Liver (tissue), 9 donors: Measurements from ENCODE around the gene TGIF2. TPM values are rescaled to one million over a fixed set of nuclear protein-coding genes. Genes with fewer than 3 reads are reported as not detected.

Experiments
- DNase-seq: peaks from one replicate; pipeline ENCODE4 v3.0.0-alpha.2; 2017; ENCODE audit warnings: low spot score
- H3K27ac ChIP-seq, 2 donors: one replicate each; pipeline ENCODE4 v1.7.0; 2013; ENCODE audit warnings: inconsistent platforms in 2 of 2, low read length in 2 of 2, control low read depth in 1 of 2, low read depth in 1 of 2, mild to moderate bottlenecking in 1 of 2
- H3K27me3 ChIP-seq, 4 donors: one replicate each; pipeline versions ENCODE4 v1.6.1 to v1.7.0; 2013; ENCODE audit warnings: low read length in 3 of 4, inconsistent platforms in 1 of 4, mild to moderate bottlenecking in 1 of 4, moderate library complexity in 1 of 4; ENCODE audit not compliant: control insufficient read depth in 4 of 4, insufficient read depth in 4 of 4
- H3K36me3 ChIP-seq, 4 donors: one replicate each; pipeline versions ENCODE4 v1.6.1 to v1.7.0; 2013; ENCODE audit warnings: low read length in 3 of 4, mild to moderate bottlenecking in 3 of 4, low read depth in 1 of 4, moderate library complexity in 1 of 4; ENCODE audit not compliant: control insufficient read depth in 4 of 4, insufficient read depth in 3 of 4
- H3K4me1 ChIP-seq, 4 donors: one replicate each; pipeline versions ENCODE4 v1.6.1 to v1.7.0; 2013; ENCODE audit warnings: low read length in 3 of 4, mild to moderate bottlenecking in 3 of 4, moderate library complexity in 1 of 4; ENCODE audit not compliant: control insufficient read depth in 4 of 4, insufficient read depth in 4 of 4
- H3K4me3 ChIP-seq, 3 donors: one replicate each; pipeline versions ENCODE4 v1.6.1 to v1.7.0; 2013; ENCODE audit warnings: low read length in 3 of 3, control low read depth in 1 of 3, low read depth in 1 of 3, mild to moderate bottlenecking in 1 of 3
- H3K9ac ChIP-seq, 2 donors: one replicate each; pipeline ENCODE4 v1.7.0; 2013; ENCODE audit warnings: low read length in 2 of 2, mild to moderate bottlenecking in 2 of 2, moderate library complexity in 2 of 2, control low read depth in 1 of 2, low read depth in 1 of 2
- H3K9me3 ChIP-seq, 4 donors: one replicate each; pipeline versions ENCODE4 v1.6.1 to v1.7.0; 2013; ENCODE audit warnings: low read length in 3 of 4; ENCODE audit not compliant: control insufficient read depth in 4 of 4
- ATF3 ChIP-seq: IDR thresholded peaks from 2 replicates; pipeline ENCODE4 v1.6.1; 2016; ENCODE audit warnings: antibody characterized with exemption
- EGR1 ChIP-seq, 2 donors: IDR thresholded peaks; 2 replicates each; pipeline ENCODE4 v1.6.1; 2016 to 2018; ENCODE audit warnings: antibody characterized with exemption in 2 of 2, low read depth in 2 of 2
- FOXA2 ChIP-seq: IDR thresholded peaks from 2 replicates; pipeline ENCODE4 v1.6.1; 2016; ENCODE audit warnings: antibody characterized with exemption
- GABPA ChIP-seq, 2 donors: IDR thresholded peaks in 1 of 2; conservative IDR thresholded peaks in 1 of 2; 2 replicates each; pipeline ENCODE4 v1.6.1; 2016; ENCODE audit warnings: antibody characterized with exemption in 2 of 2, mild to moderate bottlenecking in 1 of 2, moderate library complexity in 1 of 2
- HNF4A ChIP-seq, 2 donors: conservative IDR thresholded peaks; 2 replicates each; pipeline ENCODE4 v1.6.1; 2016; ENCODE audit warnings: antibody characterized with exemption in 2 of 2, mild to moderate bottlenecking in 2 of 2
- HNF4G ChIP-seq: IDR thresholded peaks from 2 replicates; pipeline ENCODE4 v1.6.1; 2016; ENCODE audit warnings: antibody characterized with exemption
- JUND ChIP-seq, 2 donors: IDR thresholded peaks; 2 replicates each; pipeline ENCODE4 v1.6.1; 2016; ENCODE audit warnings: antibody characterized with exemption in 2 of 2
- MAX ChIP-seq: IDR thresholded peaks from 2 replicates; pipeline ENCODE4 v1.6.1; 2016; ENCODE audit warnings: antibody characterized with exemption
- NR2F2 ChIP-seq: IDR thresholded peaks from 2 replicates; pipeline ENCODE4 v1.6.1; 2016; ENCODE audit warnings: antibody characterized with exemption
- REST ChIP-seq: IDR thresholded peaks from 2 replicates; pipeline ENCODE4 v1.6.1; 2016; ENCODE audit warnings: antibody characterized with exemption, mild to moderate bottlenecking
- RXRA ChIP-seq, 2 donors: IDR thresholded peaks; 2 replicates each; pipeline ENCODE4 v1.6.1; 2017 to 2018; ENCODE audit warnings: antibody characterized with exemption in 2 of 2, mild to moderate bottlenecking in 1 of 2
- TAF1 ChIP-seq: conservative IDR thresholded peaks from 2 replicates; pipeline ENCODE4 v1.6.1; 2016; ENCODE audit warnings: antibody characterized with exemption, mild to moderate bottlenecking
- ZBTB33 ChIP-seq: IDR thresholded peaks from 2 replicates; pipeline ENCODE4 v1.6.1; 2016; ENCODE audit warnings: antibody characterized with exemption
- WGBS: extraction: QIAGEN DNeasy Blood & Tissue Kit; methylation state at CpG from one replicate; pipeline ENCODE4 v1.1.7; 2013; 5-methylcytosine and 5-hydroxymethylcytosine counted together
- polyA plus RNA-seq, 2 donors: library from polyadenylated mRNA; stranded (reverse) in 1 of 2; unstranded in 1 of 2; fragments of 200-250 nt in 1 of 2; fragments of >200 nt in 1 of 2; fragmentation: Nextera tagmentation in 1 of 2; extraction: Ambion mirVana in 1 of 2; gene quantifications; one replicate each; pipeline versions ENCODE4 v1.2.1 to v1.2.3, GENCODE V29; 2013 to 2015
- total RNA-seq, 2 donors: library from RNA; depleted of rRNA; stranded (reverse); fragments of >200 nt; gene quantifications; one replicate each; pipeline ENCODE4 v1.2.3, GENCODE V29; 2014
- donor health status: healthy.
- donor health status: healthy.
- donor health status: healthy.
- donor health status: healthy.
- donor health status: healthy.

The TGIF2 gene
- total and polyA plus RNA-seq, 4 donors = 3.7 to 7.9 (median 4.3) TPM

- TF ChIP-seq GABPA (IDR thresholded peaks at IDR 0.05 in 1 of 2, conservative IDR thresholded peaks at IDR 0.05 in 1 of 2) (no peak), FOXA2 (no peak), HNF4A (conservative IDR thresholded peaks at IDR 0.05) (no peak), NR2F2 (no peak), MAX (no peak), ATF3 (no peak)
Observed at GRCh38 chr20:36593347-36593929, 20.0 kb downstream of the TGIF2 start (continued).

- DNase-seq = no peak
- Histone ChIP-seq H3K9me3 (no peaks in the 10 kb centered on the region), H3K4me1 (peaks cover 0 to 2% (median under 1%) of the 10 kb centered on the region in 4 donors), H3K27me3 (no peaks in the 10 kb centered on the region), H3K4me3 (no peak overlapping the region), H3K27ac (no peak overlapping the region), H3K9ac (peak overlapping the region in 1 of 2 donors; percentile 38), H3K36me3 (no peaks in the 10 kb centered on the region)
- no peak for TF ChIP-seq ZBTB33
- TF ChIP-seq RXRA (IDR thresholded peaks at IDR 0.05) = no peak
- TF ChIP-seq REST = no peak
- WGBS = 58% methylated on average over 5 of the region's 5 CpGs
Observed at GRCh38 chr20:36599912-36600345, 26.5 kb downstream of the TGIF2 start.

GRCh38 chr20:36601540-36601939 is 28.1 kb downstream of the TGIF2 start:
- TF ChIP-seq JUND (IDR thresholded peaks at IDR 0.05) (no peak), ZBTB33 (no peak), GABPA (IDR thresholded peaks at IDR 0.05 in 1 of 2, conservative IDR thresholded peaks at IDR 0.05 in 1 of 2) (no peak), EGR1 (IDR thresholded peaks at IDR 0.05; ENCODE audit: low read depth in 2 of 2) (no peak), HNF4G (no peak), REST (no peak), TAF1 (no peak), NR2F2 (no peak)
- H3K27ac ChIP-seq = no peak overlapping the region

More at GRCh38 chr20:36601540-36601939, 28.1 kb downstream of the TGIF2 start:
- Histone ChIP-seq H3K4me3 (no peak overlapping the region), H3K9me3 (no peaks in the 10 kb centered on the region), H3K36me3 (no peaks in the 10 kb centered on the region), H3K9ac (no peak overlapping the region), H3K27me3 (no peaks in the 10 kb centered on the region), H3K4me1 (peaks cover 0 to 9% (median 3%) of the 10 kb centered on the region in 4 donors)
- 69% methylated on average over 1 of the region's 1 CpG for WGBS
- no peak for DNase-seq
